AG09309 (cell line): ENCODE data around the gene PRR5L.

Experiments
- DNase-seq: peaks from one replicate; pipeline ENCODE4 v3.0.0-alpha.2; 2010; ENCODE audit warnings: low read depth
- H3K4me3 ChIP-seq: 2 replicates; pipeline ENCODE4 v1.5.1; 2011; ENCODE audit warnings: mild to moderate bottlenecking, low read depth, low read length, moderate library complexity; ENCODE audit not compliant: control insufficient read depth
- TF ChIP-seq, protein P1 (sequence below): IDR thresholded peaks from 2 replicates; pipeline ENCODE4 v1.5.1; 2011; ENCODE audit warnings: mild to moderate bottlenecking, low read depth, low read length, inconsistent platforms; ENCODE audit not compliant: insufficient read depth, control insufficient read depth; ENCODE audit errors: missing control alignments

Gene PRR5L

GRCh38 chr11:36330411-36330810 lies 34.3 kb downstream of the PRR5L start:
- TF ChIP-seq, protein P1, sequence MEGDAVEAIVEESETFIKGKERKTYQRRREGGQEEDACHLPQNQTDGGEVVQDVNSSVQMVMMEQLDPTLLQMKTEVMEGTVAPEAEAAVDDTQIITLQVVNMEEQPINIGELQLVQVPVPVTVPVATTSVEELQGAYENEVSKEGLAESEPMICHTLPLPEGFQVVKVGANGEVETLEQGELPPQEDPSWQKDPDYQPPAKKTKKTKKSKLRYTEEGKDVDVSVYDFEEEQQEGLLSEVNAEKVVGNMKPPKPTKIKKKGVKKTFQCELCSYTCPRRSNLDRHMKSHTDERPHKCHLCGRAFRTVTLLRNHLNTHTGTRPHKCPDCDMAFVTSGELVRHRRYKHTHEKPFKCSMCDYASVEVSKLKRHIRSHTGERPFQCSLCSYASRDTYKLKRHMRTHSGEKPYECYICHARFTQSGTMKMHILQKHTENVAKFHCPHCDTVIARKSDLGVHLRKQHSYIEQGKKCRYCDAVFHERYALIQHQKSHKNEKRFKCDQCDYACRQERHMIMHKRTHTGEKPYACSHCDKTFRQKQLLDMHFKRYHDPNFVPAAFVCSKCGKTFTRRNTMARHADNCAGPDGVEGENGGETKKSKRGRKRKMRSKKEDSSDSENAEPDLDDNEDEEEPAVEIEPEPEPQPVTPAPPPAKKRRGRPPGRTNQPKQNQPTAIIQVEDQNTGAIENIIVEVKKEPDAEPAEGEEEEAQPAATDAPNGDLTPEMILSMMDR, result no peak
- no peak for DNase-seq
- no peak overlapping the region for H3K4me3 ChIP-seq

GRCh38 chr11:36333468-36333867 lies 37.4 kb downstream of the PRR5L start:
- DNase-seq, result no peak
- H3K4me3 ChIP-seq, result no peak overlapping the region
- TF ChIP-seq, protein P1, result no peak

DNA sequence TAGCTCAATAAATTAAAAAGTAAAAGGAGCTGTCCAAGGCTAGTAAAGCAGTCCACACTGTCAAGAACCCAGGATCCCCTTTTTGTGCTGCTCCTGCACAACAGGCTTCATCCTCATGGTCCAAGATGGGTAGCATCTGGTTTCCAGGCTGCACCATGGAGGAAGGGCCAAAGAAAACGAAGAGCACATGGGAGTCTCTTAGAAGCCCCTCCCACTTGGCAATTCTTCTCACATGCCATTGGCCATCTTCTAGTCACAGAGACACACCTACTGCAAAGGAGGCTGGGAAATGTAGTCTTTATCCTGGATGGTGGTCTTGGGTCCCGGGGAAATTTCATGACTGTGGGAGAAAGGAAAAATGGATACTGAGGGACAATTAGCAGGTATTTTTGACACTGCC lies 37.8 kb downstream of the PRR5L start:
- no peak for DNase-seq
- TF ChIP-seq, protein P1, result no peak
- no peak overlapping the region for H3K4me3 ChIP-seq

- TF ChIP-seq, protein P1, result no peak
- no peak overlapping the region for H3K4me3 ChIP-seq
These were observed 43.8 kb downstream of the PRR5L start for GRCh38 chr11:36339888-36340287.

DNA sequence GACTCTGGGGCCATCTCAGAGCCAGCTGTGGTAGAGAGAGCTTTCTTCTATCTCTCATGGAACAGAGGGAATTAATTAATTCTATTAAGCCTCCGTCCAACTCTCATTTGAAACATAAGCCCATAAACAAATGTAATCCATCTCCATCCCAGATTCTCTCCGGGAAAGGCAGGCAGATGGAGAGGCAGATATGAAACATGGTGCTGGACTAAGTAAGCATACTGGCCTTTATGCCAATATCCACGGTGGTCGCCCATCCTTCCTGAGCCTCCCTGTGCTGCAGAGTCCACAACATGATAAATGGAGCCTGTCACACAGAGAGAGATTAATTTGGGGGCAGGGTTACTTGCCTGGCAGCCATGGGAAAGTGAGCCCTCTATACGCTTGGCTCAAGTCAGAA lies 44.8 kb downstream of the PRR5L start:
- no peak for DNase-seq
- no peak overlapping the region for H3K4me3 ChIP-seq
- TF ChIP-seq, protein P1, result no peak

More at GRCh38 chr11:36339888-36340287, 43.8 kb downstream of the PRR5L start:
- DNase-seq, result no peak

DNA sequence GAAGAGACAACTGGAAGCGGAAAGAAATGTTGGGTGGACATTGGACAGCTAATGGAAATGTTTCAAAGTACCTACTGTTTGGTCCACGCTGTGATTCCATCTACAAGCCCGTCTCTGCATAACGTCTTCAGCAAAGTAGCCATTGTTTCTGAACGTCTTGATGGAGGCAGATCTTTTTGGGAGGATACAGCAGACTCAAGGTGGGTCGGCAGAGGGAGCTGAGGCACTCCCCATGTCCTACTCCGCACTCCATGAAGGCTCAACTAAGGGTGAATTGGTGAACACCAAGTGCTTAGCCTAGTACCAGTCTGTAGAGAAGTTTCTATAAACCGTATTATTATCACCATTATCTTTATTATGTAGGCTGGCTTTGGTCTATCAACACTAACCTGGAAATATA lies 45.8 kb downstream of the PRR5L start:
- TF ChIP-seq, protein P1, result no peak
- H3K4me3 ChIP-seq, result no peak overlapping the region
- no peak for DNase-seq

DNA sequence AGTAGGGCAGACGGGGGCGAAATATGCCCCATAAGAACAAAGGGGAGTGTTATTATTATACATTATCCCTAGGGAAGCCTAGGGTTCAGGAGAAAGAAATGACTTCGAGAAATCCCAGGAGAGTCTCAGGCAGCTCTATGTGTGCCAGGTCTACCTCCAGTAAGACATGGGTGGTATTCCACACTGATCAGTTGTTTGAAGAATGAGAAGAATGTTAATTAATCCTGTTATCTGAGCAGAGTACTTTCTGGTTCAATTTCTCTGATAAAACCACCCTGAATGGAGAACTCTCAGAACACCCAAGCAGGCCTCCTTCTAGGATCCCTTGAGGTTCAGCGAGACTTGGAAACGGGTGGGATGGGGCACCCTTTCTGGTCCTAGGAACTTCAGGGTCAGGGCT lies 46.2 kb downstream of the PRR5L start:
- TF ChIP-seq, protein P1, result no peak
- no peak for DNase-seq
- H3K4me3 ChIP-seq, result no peak overlapping the region
